ENCODE measurements around the gene TRANK1. TPM values are rescaled to one million over a fixed set of nuclear protein-coding genes. Genes with fewer than 3 reads are reported as not detected.

The TRANK1 gene
- total RNA-seq, 1 experiment from 2014 or later: 6.3 TPM

GRCh38 chr3:36846406-36846805 lies 98.4 kb downstream of the TRANK1 start:
- Histone ChIP-seq H3K36me3 (ENCODE audit: insufficient read depth, low read length, poor library complexity, severe bottlenecking) (peaks cover 2% of the 10 kb centered on the region), H3K9me3 (ENCODE audit: low read depth, low read length, poor library complexity, severe bottlenecking) (no peaks in the 10 kb centered on the region), H3K4me3 (ENCODE audit: low read depth, low read length, poor library complexity, severe bottlenecking) (no peak overlapping the region), H3K27ac (ENCODE audit: low read depth, low read length, poor library complexity, severe bottlenecking) (no peak overlapping the region), H3K4me1 (ENCODE audit: insufficient read depth, low read length, poor library complexity, severe bottlenecking) (no peaks in the 10 kb centered on the region), H3K27me3 (replicated peaks; ENCODE audit: insufficient read depth, low read depth, low read length, poor library complexity) (no peaks in the 10 kb centered on the region)
- no TSS peak for BruUV-seq (replicated peaks)
- no peak for DNase-seq (ENCODE audit: low spot score)
- CTCF ChIA-PET: no interaction called here
- intact Hi-C loops (cut with micrococcal nuclease; ENCODE audit: unreplicated experiment): no loop called here
- POLR2A ChIA-PET (ENCODE audit: low non-redundant PET): no interaction called here
- TF ChIP-seq EZH2 (IDR thresholded peaks at IDR 0.05; ENCODE audit: borderline replicate concordance, low read depth, low read length, poor library complexity, severe bottlenecking) (no peak), CTCF (conservative IDR thresholded peaks at IDR 0.05; ENCODE audit: low read depth, low read length) (no peak)

GRCh38 chr3:36843065-36844051 lies 101.5 kb downstream of the TRANK1 start:
- peak; percentile 64 for DNase-seq (ENCODE audit: low spot score)
- H3K4me3 ChIP-seq (ENCODE audit: low read depth, low read length, poor library complexity, severe bottlenecking): no peak overlapping the region
- BruUV-seq (replicated peaks): no TSS peak

GRCh38 chr3:36842275-36842674 lies 102.6 kb downstream of the TRANK1 start:
- intact Hi-C loops (cut with micrococcal nuclease; ENCODE audit: unreplicated experiment): no loop called here

More at GRCh38 chr3:36843065-36844051, 101.5 kb downstream of the TRANK1 start:
- intact Hi-C loops (cut with micrococcal nuclease; ENCODE audit: unreplicated experiment): no loop called here
- CTCF ChIA-PET: no interaction called here
- POLR2A ChIA-PET (ENCODE audit: low non-redundant PET): no interaction called here
- Histone ChIP-seq H3K9me3 (ENCODE audit: low read depth, low read length, poor library complexity, severe bottlenecking) (no peaks in the 10 kb centered on the region), H3K4me1 (ENCODE audit: insufficient read depth, low read length, poor library complexity, severe bottlenecking) (no peaks in the 10 kb centered on the region), H3K27me3 (replicated peaks; ENCODE audit: insufficient read depth, low read depth, low read length, poor library complexity) (no peaks in the 10 kb centered on the region), H3K36me3 (ENCODE audit: insufficient read depth, low read length, poor library complexity, severe bottlenecking) (peaks cover 5% of the 10 kb centered on the region), H3K27ac (ENCODE audit: low read depth, low read length, poor library complexity, severe bottlenecking) (no peak overlapping the region)
- TF ChIP-seq CTCF (conservative IDR thresholded peaks at IDR 0.05; ENCODE audit: low read depth, low read length) (peak; percentile 65), EZH2 (IDR thresholded peaks at IDR 0.05; ENCODE audit: borderline replicate concordance, low read depth, low read length, poor library complexity, severe bottlenecking) (no peak)

More at GRCh38 chr3:36842275-36842674, 102.6 kb downstream of the TRANK1 start:
- Histone ChIP-seq H3K27ac (ENCODE audit: low read depth, low read length, poor library complexity, severe bottlenecking) (no peak overlapping the region), H3K36me3 (ENCODE audit: insufficient read depth, low read length, poor library complexity, severe bottlenecking) (peaks cover 5% of the 10 kb centered on the region), H3K9me3 (ENCODE audit: low read depth, low read length, poor library complexity, severe bottlenecking) (no peaks in the 10 kb centered on the region), H3K4me1 (ENCODE audit: insufficient read depth, low read length, poor library complexity, severe bottlenecking) (no peaks in the 10 kb centered on the region), H3K4me3 (ENCODE audit: low read depth, low read length, poor library complexity, severe bottlenecking) (no peak overlapping the region), H3K27me3 (replicated peaks; ENCODE audit: insufficient read depth, low read depth, low read length, poor library complexity) (no peaks in the 10 kb centered on the region)
- no TSS peak for BruUV-seq (replicated peaks)
- TF ChIP-seq CTCF (conservative IDR thresholded peaks at IDR 0.05; ENCODE audit: low read depth, low read length) (no peak), EZH2 (IDR thresholded peaks at IDR 0.05; ENCODE audit: borderline replicate concordance, low read depth, low read length, poor library complexity, severe bottlenecking) (no peak)
- DNase-seq (ENCODE audit: low spot score): no peak
- ChIA-PET POLR2A (ENCODE audit: low non-redundant PET) (no interaction called here), CTCF (no interaction called here)
